Mammary epithelial cell (primary cell): ENCODE measurements around the gene FGF18.

Source experiments
- EZH2 ChIP-seq: IDR thresholded peaks from 2 replicates; pipeline ENCODE4 v1.6.1; 2012; ENCODE audit warnings: low read length, inconsistent platforms, borderline replicate concordance
- TF ChIP-seq, protein P1 (sequence below), 2 donors: IDR thresholded peaks in 1 of 2; conservative IDR thresholded peaks in 1 of 2; 2 replicates each; pipeline ENCODE4 v1.5.1; 2011 to 2012; ENCODE audit warnings: inconsistent platforms in 2 of 2, low read length in 2 of 2, mild to moderate bottlenecking in 2 of 2, control low read depth in 1 of 2, low read depth in 1 of 2; ENCODE audit not compliant: insufficient read depth in 1 of 2; ENCODE audit errors: extremely low read depth in 1 of 2

DNA sequence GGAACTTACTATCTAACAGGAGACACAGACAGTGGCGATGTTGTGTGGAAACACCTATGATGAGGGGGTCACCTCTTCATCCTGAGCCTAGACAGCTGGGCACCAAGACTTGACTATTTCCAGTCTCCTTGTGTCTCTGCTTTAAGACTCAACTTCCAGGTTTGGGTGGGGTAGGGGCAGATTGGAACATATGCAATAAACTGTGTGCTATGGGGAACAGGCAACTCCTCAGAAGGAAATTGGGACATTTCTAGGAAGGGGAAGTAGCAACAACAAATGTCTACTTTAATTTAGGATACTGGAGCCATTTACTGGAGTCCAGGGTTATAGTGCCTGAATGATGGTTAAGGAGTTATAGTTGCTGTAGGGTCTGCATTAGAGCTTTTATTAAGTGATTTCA lies 57.3 kb downstream of the FGF18 start:
- TF ChIP-seq, protein P1, sequence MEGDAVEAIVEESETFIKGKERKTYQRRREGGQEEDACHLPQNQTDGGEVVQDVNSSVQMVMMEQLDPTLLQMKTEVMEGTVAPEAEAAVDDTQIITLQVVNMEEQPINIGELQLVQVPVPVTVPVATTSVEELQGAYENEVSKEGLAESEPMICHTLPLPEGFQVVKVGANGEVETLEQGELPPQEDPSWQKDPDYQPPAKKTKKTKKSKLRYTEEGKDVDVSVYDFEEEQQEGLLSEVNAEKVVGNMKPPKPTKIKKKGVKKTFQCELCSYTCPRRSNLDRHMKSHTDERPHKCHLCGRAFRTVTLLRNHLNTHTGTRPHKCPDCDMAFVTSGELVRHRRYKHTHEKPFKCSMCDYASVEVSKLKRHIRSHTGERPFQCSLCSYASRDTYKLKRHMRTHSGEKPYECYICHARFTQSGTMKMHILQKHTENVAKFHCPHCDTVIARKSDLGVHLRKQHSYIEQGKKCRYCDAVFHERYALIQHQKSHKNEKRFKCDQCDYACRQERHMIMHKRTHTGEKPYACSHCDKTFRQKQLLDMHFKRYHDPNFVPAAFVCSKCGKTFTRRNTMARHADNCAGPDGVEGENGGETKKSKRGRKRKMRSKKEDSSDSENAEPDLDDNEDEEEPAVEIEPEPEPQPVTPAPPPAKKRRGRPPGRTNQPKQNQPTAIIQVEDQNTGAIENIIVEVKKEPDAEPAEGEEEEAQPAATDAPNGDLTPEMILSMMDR (conservative IDR thresholded peaks at IDR 0.05 in 1 of 2, IDR thresholded peaks at IDR 0.05 in 1 of 2; ENCODE audit: extremely low read depth in 1 of 2, insufficient read depth in 1 of 2, low read depth in 1 of 2, low read length in 2 of 2), result no peak
- no peak for TF ChIP-seq EZH2
